GM19240 (cell line): ENCODE measurements around the gene TEDC2.

ENCODE experiments used
- DNase-seq: peaks from one replicate; pipeline ENCODE4 v3.0.0; 2011; ENCODE audit warnings: low spot score; ENCODE audit not compliant: insufficient read length

Gene TEDC2

GRCh38 chr16:2494616-2495015 is 34.7 kb downstream of the TEDC2 start:
- DNase-seq = no peak

- no peak for DNase-seq
Observed at GRCh38 chr16:2495041-2495440, 35.1 kb downstream of the TEDC2 start.

GRCh38 chr16:2496223-2497115 is 36.6 kb downstream of the TEDC2 start:
- no peak for DNase-seq

- no peak for DNase-seq
Observed at GRCh38 chr16:2497116-2497630, 37.3 kb downstream of the TEDC2 start.

GRCh38 chr16:2497695-2498484 is 38.0 kb downstream of the TEDC2 start:
- no peak for DNase-seq

- DNase-seq = no peak
Observed at GRCh38 chr16:2498531-2499253, 38.8 kb downstream of the TEDC2 start.

- DNase-seq = no peak
Observed at GRCh38 chr16:2499454-2499853, 39.5 kb downstream of the TEDC2 start.

- no peak for DNase-seq
Observed at GRCh38 chr16:2499890-2500429, 40.1 kb downstream of the TEDC2 start.

- no peak for DNase-seq
Observed at GRCh38 chr16:2500430-2500917, 40.6 kb downstream of the TEDC2 start.

GRCh38 chr16:2500918-2501750 is 41.2 kb downstream of the TEDC2 start:
- DNase-seq = peak; percentile 61

- no peak for DNase-seq
Observed at GRCh38 chr16:2501946-2502895, 42.3 kb downstream of the TEDC2 start.

- no peak for DNase-seq
Observed at GRCh38 chr16:2505695-2506094, 45.8 kb downstream of the TEDC2 start.

GRCh38 chr16:2507052-2507659 is 47.2 kb downstream of the TEDC2 start:
- peak; percentile 68 for DNase-seq

GRCh38 chr16:2507665-2508064 is 47.8 kb downstream of the TEDC2 start:
- DNase-seq = no peak

GRCh38 chr16:2508722-2509400 is 49.0 kb downstream of the TEDC2 start:
- DNase-seq = no peak

- no peak for DNase-seq
Observed at GRCh38 chr16:2511128-2511800, 51.4 kb downstream of the TEDC2 start.

- no peak for DNase-seq
Observed at GRCh38 chr16:2511996-2512734, 52.3 kb downstream of the TEDC2 start.
